Neural cell (in vitro differentiated cells): Measurements from ENCODE around the gene P2RX4.

ENCODE experiments used
- CTCF ChIP-seq: fragments of 450-650 bp; IDR thresholded peaks from 2 replicates; pipeline ENCODE4 v1.5.1; 2014; ENCODE audit warnings: antibody characterized with exemption, mild to moderate bottlenecking, moderate library complexity; ENCODE audit not compliant: poor library complexity, severe bottlenecking
- EZH2 ChIP-seq: fragments of 200-600, 300-800 bp; shearing (Covaris generic), sonication (generic); IDR thresholded peaks from 2 replicates; pipeline ENCODE4 v1.6.1; 2014; ENCODE audit warnings: antibody characterized with exemption, low read length, borderline replicate concordance, mild to moderate bottlenecking; ENCODE audit not compliant: insufficient read depth, poor library complexity, severe bottlenecking
- POLR2AphosphoS5 ChIP-seq: IDR thresholded peaks from 2 replicates; pipeline ENCODE4 v1.6.1; 2012

DNA sequence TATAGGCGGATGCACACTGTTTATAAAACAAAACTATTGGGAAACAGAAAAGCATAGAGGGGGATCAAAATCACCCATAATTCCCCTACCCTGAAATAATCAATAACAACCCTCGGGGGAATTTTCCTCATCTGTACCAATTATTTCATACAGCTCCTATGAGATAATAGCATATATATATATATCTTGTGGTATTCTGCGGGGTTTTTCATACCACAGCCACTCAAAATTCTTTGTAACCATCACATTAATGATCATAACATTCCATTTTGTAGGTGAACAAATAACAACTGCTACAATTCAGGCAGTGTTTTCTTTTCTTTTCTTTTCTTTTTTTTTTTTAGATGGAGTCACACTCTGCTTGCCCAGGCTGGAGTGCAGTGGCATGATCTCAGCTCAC, 42.0 kb upstream of the P2RX4 start:
- TF ChIP-seq EZH2: no peak
- TF ChIP-seq POLR2AphosphoS5: no peak
- no peak for TF ChIP-seq CTCF
